Sigmoid colon (tissue), 7 donors: ENCODE data around the gene KCNJ9. TPM values are rescaled to one million over a fixed set of nuclear protein-coding genes. Genes with fewer than 3 reads are reported as not detected.

Experiments used
- DNase-seq: peaks from one replicate; pipeline ENCODE4 v3.0.0-alpha.2; 2019
- H3K27ac ChIP-seq, 4 donors: fragments of 200-600 bp; sonication (generic); one replicate each; pipeline ENCODE4 v1.5.1; 2016 to 2019; ENCODE audit warnings: mild to moderate bottlenecking in 1 of 4
- H3K27me3 ChIP-seq, 3 donors: fragments of 200-600 bp; sonication (generic); one replicate each; pipeline ENCODE4 v1.5.1; 2019; ENCODE audit warnings: mild to moderate bottlenecking in 1 of 3
- H3K36me3 ChIP-seq, 4 donors: fragments of 200-600 bp; sonication (generic); one replicate each; pipeline ENCODE4 v1.5.1; 2016 to 2019
- H3K4me1 ChIP-seq, 4 donors: fragments of 200-600 bp; sonication (generic); one replicate each; pipeline ENCODE4 v1.5.1; 2017 to 2019
- H3K4me3 ChIP-seq, 4 donors: fragments of 200-600 bp; sonication (generic); one replicate each; pipeline ENCODE4 v1.5.1; 2017 to 2019; ENCODE audit warnings: mild to moderate bottlenecking in 2 of 4, moderate library complexity in 1 of 4
- H3K9me3 ChIP-seq, 4 donors: fragments of 200-600 bp in 3 of 4; sonication (generic) in 3 of 4; one replicate each; pipeline versions ENCODE4 v1.5.1 to v1.6.1; 2013 to 2019
- EP300 ChIP-seq, 4 donors: sonication (generic); formaldehyde crosslinking; IDR thresholded peaks; one replicate each; pipeline ENCODE4 v1.6.1; 2017; ENCODE audit warnings: antibody characterized with exemption in 4 of 4
- POLR2A ChIP-seq, 2 donors: fragments of 450-650 bp; IDR thresholded peaks; one replicate each; pipeline ENCODE4 v1.6.1; 2016; ENCODE audit warnings: antibody characterized with exemption in 2 of 2, mild to moderate bottlenecking in 2 of 2, moderate library complexity in 2 of 2
- POLR2AphosphoS5 ChIP-seq, 4 donors: sonication (generic); formaldehyde crosslinking; IDR thresholded peaks; one replicate each; pipeline ENCODE4 v1.6.1; 2017; ENCODE audit warnings: antibody characterized with exemption in 4 of 4
- WGBS, 2 donors: extraction: QIAGEN DNeasy Blood & Tissue Kit; methylation state at CpG; one replicate each; pipeline ENCODE4 v1.1.7; 2013; 5-methylcytosine and 5-hydroxymethylcytosine counted together
- intact Hi-C: fragments of 100-400 bp; cut with DNase I; formaldehyde crosslinking; loops from one replicate; pipeline ENCODE4 v1.15.1; 2023
- polyA plus RNA-seq, 3 donors: library from polyadenylated mRNA; stranded (reverse); fragments of 200-250 nt; gene quantifications; one replicate each; pipeline ENCODE4 v1.2.3, GENCODE V29; 2013
- total RNA-seq, 4 donors: library from RNA; depleted of rRNA; stranded (reverse); fragments of >200 nt; gene quantifications; one replicate each; pipeline ENCODE4 v1.1.0, GENCODE V29; 2016
- TF ChIP-seq, protein P1 (sequence below), 4 experiments: fragments of 450-650 bp in 3 of 4; fragments of 200-600 bp in 1 of 4; IDR thresholded peaks; one replicate each; pipeline ENCODE4 v1.5.1; 2016 to 2019; ENCODE audit warnings: antibody characterized with exemption in 4 of 4, mild to moderate bottlenecking in 3 of 4, moderate library complexity in 2 of 4
- donor health status: healthy with polysubstance abuse.
- donor health status: Bipolar disorder and iron deficiency.
- donor health status: healthy.

KCNJ9 gene
- total and polyA plus RNA-seq, 7 donors: under 0.01 to 0.36 (median 0.27) TPM; not detected in 2

DNA sequence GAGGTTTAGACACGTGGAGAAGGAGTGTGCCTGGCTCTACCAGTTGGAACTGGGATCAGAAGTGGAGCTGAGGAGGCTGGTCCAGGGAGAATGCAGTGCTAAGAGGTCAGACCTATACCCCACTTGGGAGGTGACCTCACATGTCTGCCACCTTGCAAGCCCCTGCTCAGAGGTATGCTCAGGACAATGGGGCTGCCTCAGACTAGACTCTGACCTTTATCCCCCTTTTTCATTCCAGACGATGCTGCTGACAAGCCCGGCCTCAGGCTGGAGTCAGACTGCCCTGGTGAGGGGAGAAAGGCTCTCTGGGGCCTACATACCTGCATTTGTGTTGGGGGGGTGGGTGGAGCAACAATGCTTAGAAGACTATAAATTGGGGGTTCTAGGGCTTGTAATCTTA lies 16.6 kb upstream of the KCNJ9 start:
- DNase-seq: no peak
- H3K4me3 ChIP-seq: no peak overlapping the region
- WGBS, 2 donors: 34 to 59% methylated on average over 3 of the region's 3 CpGs
- H3K4me1 ChIP-seq: peaks cover 0 to 2% (median 2%) of the 10 kb centered on the region in 4 donors
- peaks cover 0 to 4% (median 3%) of the 10 kb centered on the region in 3 donors for H3K27me3 ChIP-seq
- no peak overlapping the region for H3K27ac ChIP-seq
- no peaks in the 10 kb centered on the region for H3K36me3 ChIP-seq
- TF ChIP-seq POLR2AphosphoS5 (IDR thresholded peaks at IDR 0.05) (no peak), EP300 (IDR thresholded peaks at IDR 0.05) (no peak), POLR2A (IDR thresholded peaks at IDR 0.05) (no peak)
- TF ChIP-seq, protein P1, sequence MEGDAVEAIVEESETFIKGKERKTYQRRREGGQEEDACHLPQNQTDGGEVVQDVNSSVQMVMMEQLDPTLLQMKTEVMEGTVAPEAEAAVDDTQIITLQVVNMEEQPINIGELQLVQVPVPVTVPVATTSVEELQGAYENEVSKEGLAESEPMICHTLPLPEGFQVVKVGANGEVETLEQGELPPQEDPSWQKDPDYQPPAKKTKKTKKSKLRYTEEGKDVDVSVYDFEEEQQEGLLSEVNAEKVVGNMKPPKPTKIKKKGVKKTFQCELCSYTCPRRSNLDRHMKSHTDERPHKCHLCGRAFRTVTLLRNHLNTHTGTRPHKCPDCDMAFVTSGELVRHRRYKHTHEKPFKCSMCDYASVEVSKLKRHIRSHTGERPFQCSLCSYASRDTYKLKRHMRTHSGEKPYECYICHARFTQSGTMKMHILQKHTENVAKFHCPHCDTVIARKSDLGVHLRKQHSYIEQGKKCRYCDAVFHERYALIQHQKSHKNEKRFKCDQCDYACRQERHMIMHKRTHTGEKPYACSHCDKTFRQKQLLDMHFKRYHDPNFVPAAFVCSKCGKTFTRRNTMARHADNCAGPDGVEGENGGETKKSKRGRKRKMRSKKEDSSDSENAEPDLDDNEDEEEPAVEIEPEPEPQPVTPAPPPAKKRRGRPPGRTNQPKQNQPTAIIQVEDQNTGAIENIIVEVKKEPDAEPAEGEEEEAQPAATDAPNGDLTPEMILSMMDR (IDR thresholded peaks at IDR 0.05): no peak
- intact Hi-C loops: no loop called here
- H3K9me3 ChIP-seq: no peaks in the 10 kb centered on the region

DNA sequence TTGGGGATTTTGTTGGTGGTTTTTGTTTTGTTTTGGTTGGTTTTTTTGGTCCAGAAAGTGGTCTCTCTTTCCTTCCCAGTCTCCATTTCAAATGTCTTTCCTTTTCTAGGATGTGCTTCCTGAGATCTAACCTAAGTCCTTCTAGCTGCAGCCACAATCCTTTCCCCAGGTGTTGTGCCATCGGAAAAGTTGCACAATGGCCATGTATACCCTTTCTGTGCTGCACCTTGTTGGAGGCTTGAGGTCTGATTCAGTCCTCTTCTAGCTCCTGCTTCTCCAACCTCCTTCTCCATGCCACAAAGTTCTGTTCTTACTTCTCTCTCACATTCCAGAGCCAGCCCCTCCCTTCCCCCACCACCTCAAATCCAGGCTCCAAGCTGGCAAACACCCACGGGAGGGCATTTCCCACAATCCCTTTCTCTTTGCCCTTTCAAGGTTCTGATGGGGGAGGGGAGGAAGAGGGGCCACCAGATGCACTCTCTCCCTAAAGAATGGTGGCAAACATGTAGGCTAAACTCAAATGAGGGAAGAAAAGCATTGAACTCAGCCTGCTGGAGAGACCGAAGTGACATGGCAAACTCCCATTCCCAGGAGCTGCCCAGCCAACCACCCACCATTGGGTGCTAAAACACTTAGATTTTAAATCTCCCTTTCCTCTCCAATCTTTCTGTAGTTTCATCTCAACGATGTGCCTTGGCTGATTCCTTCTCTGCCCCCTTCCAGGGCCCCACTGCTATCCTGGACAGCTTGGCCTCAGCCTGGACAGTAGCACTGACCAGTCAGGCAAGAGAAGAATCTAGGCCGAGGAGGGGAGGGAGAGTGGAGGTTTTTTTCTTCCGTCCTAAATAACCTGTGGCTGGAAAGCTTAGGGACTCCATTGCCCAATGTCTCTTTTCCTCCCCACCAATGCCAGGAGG lies 14.3 kb upstream of the KCNJ9 start:
- WGBS, 2 donors: 64 to 66% methylated on average over 6 of the region's 6 CpGs
- no peaks in the 10 kb centered on the region for H3K9me3 ChIP-seq
- intact Hi-C loops: no loop called here

DNA sequence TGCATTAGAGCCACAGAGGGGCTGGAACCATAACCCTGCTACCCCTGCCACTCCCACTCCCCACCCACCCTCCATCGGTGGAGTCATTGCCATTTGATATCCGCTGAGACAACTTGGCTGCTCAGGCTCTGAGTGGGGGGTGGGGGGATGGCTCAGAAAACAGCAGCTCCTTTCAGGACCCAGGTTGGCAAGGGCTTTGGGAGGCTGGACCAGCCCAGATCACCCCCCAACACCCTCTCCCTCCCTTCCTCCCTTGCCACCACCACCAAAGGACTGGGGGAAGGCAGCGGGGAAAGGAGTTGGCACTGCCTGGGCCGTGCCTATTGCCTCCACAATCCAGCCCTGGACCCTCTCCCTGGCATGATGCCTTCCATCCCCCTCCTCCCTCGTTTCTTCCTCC lies 13.1 kb upstream of the KCNJ9 start:
- H3K4me3 ChIP-seq: no peak overlapping the region
- H3K9me3 ChIP-seq: no peaks in the 10 kb centered on the region
- 70 to 74% methylated on average over 5 of the region's 5 CpGs for WGBS, 2 donors
- TF ChIP-seq POLR2A (IDR thresholded peaks at IDR 0.05): no peak
- TF ChIP-seq, protein P1 (IDR thresholded peaks at IDR 0.05): no peak
- no peak for TF ChIP-seq EP300 (IDR thresholded peaks at IDR 0.05)
- no peak for TF ChIP-seq POLR2AphosphoS5 (IDR thresholded peaks at IDR 0.05)
- H3K4me1 ChIP-seq: peaks cover 0 to 13% (median 11%) of the 10 kb centered on the region in 4 donors
- H3K27ac ChIP-seq: no peak overlapping the region
- no peak for DNase-seq
- no peaks in the 10 kb centered on the region for H3K36me3 ChIP-seq
- no peaks in the 10 kb centered on the region for H3K27me3 ChIP-seq
- intact Hi-C loops: no loop called here

More for the DNA sequence above, 14.3 kb upstream of the KCNJ9 start:
- peaks cover 0 to 3% (median 2%) of the 10 kb centered on the region in 3 donors for H3K27me3 ChIP-seq
- DNase-seq: no peak
- H3K4me3 ChIP-seq: no peak overlapping the region
- H3K36me3 ChIP-seq: no peaks in the 10 kb centered on the region
- TF ChIP-seq POLR2AphosphoS5 (IDR thresholded peaks at IDR 0.05) (no peak), EP300 (IDR thresholded peaks at IDR 0.05) (no peak)
- TF ChIP-seq, protein P1 (IDR thresholded peaks at IDR 0.05): no peak
- peaks cover 0 to 13% (median 11%) of the 10 kb centered on the region in 4 donors for H3K4me1 ChIP-seq
- H3K27ac ChIP-seq: no peak overlapping the region

DNA sequence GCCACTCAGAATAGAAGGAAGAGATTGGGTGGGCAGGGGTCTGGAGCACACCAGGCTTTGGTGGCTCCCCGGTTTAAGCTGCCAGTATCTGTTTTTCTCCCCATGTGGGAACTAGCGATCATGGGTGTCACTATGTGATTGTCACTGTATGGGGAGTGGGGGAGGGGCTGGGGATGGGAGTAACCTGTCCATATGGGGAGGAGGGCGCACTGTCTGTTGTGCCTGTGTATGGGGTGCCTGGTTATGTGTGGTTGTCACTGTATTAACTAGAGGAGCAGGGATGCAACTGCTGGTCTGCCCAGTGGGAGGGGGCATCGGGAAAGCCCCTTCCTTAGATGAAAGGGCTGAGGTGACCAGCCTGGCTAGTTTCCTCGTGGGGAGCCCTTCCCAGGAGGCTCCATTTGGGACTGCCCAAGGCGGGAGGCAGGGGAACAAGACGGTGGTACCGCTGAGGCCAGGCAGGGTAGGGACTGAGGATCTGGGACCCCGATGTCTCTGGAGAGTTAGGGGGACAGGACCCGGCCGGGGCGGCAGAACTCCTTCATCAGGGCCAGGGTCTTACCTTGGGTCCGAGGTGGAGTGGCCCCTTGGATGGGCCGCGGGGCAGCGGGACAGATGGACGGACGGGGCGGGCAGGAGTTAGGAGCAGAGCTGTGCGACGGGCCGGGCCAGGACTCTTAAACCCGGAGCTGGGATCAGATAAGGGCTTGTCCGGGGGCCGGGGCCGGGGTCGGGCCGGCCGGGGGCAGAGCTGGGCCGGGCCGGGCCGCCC lies 11.7 kb upstream of the KCNJ9 start, which contains the start of gene KCNJ10:
TSS of gene KCNJ10 (minus strand) at position 701 of the 772 bp plus-strand sequence. CDS start 27,628 bp downstream, outside the sequence.
- Histone ChIP-seq H3K4me3 (peak within 1 kb of the TSS; percentile 31 to 59 (median 54)), H3K36me3 (no peaks in the 10 kb centered on the region), H3K4me1 (peaks cover 0 to 13% (median 11%) of the 10 kb centered on the region in 4 donors), H3K27ac (peak within 1 kb of the TSS in 2 of 4 donors; percentile 39 to 68), H3K9me3 (no peaks in the 10 kb centered on the region), H3K27me3 (no peaks in the 10 kb centered on the region)
- 13% methylated on average over 32 of the region's 32 CpGs for WGBS, 2 donors
- intact Hi-C loops: no loop called here
- DNase-seq: peak; percentile 70
- no peak for TF ChIP-seq POLR2AphosphoS5 (IDR thresholded peaks at IDR 0.05)
- no peak for TF ChIP-seq EP300 (IDR thresholded peaks at IDR 0.05)
- no peak for TF ChIP-seq POLR2A (IDR thresholded peaks at IDR 0.05)
